ENCODE data around the gene KLHDC4.
"Not testable (repeated sequence)": the region's sequence is repeated elsewhere in the genome, so short reads cannot be mapped to it uniquely, and the experiment has no call there.

KLHDC4 gene

DNA sequence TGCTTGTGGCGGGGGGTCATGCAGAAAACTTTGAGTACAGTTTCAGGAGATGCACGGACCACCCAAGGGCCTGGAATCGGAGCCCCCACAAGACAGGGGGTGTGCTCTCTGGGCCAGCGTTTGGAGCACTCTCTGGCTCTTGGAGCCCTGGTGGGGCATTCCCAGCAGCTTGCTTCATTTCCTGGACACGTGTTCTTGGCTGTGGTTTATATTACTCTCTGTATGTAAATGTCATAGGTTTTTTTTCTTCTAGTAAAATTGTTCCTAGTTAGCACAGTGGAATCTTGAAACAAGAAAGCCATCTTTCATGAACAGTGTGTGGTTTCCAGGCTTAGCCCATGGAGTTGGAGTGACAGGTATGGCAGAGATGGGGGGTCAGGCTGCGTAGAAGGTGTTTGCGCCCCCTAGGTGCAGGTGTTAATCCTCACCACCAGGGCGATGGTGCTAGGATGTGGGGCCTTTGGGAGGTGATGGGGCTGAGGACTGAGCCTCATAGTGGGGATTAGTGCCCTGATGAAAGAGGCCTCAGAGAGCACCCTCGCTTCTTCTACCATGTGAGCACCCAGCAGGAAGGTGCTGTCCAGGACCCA, 83.7 kb downstream of the KLHDC4 start:
- peak in 1 of 2 donors; percentile 48 for ATAC-seq

DNA sequence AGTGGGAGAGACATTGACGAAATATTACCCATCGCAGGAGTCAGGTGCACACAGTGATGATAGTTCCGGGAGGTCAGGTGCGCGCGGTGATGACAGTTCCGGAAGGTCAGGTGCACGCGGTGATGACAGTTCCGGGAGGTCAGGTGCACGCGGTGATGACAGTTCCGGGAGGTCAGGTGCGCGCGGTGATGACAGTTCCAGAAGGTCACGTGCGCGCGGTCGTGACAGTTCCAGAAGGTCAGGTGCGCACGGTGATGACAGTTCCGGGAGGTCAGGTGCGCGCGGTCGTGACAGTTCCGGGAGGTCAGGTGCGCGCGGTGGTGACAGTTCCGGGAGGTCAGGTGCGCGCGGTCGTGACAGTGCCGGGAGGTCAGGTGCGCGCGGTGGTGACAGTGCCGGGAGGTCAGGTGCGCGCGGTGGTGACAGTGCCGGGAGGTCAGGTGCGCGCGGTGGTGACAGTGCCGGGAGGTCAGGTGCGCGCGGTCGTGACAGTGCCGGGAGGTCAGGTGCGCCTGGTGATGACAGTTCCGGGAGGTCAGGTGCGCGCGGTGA, 84.7 kb downstream of the KLHDC4 start:
- ATAC-seq, result not testable (repeated sequence)

DNA sequence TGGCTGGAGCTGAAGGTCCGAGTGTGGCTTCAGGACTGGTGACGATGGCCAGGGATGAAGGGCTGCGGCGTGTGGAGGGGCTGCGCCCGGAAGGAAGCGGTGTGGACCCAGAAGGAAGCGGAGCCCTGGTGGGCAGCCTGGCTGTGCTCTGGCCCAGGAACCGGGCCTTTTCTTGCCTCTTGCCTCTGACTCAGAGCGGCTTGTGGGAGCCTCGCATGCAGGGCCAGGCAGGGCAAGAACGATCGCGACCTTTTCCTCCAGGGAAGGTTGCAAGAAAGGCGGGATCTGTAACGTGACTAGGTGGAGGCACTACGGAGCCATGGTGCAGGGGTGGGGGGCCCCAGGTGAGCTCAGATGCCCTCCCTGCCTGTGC, 85.5 kb downstream of the KLHDC4 start:
- ATAC-seq, result no peak

DNA sequence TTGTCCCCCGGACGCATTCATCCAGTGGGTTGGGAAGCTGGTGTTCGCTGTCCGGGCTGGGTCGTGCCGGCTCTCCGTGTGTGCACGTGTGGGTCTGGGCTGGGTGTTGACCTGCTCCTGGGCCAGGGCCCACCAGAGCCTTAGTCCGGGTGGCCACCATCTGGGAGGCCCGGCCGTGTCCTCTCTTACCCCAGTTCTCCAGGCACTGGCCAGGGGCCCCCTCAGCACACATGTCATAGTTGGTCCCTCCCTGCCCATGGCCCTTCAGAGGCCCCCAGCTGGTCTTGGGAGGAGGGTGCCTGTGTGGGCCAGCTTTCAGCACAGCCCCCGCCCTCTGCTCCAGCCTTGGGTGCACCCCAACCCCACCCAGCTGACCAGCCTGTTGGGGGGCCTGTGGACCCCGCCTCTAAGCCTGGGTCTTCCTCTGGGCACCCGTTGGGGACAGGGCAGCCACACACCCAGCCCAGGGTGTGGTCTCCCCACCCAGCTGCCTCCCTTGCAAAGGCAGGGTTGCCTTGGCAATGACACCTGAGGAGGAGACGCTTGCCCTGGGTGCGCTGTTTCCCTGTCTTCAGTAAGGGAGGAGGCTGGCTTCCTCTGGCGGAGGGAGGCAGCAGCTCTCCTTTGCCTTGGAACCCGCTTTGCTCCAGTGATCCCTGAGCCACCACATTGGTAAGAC, 86.1 kb downstream of the KLHDC4 start:
- ATAC-seq, result no peak

DNA sequence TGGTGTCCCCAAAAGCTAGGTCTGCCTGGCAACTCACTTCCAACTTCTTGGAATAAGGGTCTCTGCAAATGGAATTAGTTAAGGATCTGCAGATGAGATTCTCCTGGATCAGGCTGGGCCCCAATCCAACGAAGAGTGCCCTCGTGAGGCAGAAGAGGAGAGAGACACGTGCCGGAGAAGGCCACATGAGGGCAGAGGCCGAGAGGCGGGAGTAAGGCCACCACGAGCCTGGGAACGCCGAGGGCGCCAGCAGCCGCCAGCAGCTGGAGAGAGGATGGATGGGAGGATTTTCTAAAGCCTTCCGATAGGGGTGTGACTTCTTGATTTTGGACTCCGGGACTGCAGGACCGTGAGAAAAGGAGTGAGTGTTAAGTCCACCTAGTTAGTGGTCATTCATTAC, 87.2 kb downstream of the KLHDC4 start:
- no peak for ATAC-seq

DNA sequence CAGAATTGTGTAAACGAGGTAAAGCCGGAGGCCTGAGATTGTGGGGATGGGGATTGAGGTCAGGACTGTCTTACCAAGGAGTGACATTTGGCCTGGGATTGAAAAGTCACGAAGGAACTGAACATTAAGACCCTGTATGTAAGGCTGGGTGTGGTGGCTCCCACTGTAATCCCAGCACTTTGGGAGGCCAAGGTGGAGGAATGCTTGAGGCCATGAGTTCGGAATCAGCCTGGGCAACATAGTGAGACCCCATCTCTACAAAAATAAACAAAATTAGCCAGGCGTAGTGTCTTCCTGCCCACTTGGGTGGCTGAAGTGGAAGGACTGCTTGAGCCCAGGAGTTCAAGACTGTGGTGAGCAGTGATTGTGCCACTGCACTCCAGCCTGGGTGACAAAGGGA, 88.0 kb downstream of the KLHDC4 start:
- ATAC-seq, result no peak

DNA sequence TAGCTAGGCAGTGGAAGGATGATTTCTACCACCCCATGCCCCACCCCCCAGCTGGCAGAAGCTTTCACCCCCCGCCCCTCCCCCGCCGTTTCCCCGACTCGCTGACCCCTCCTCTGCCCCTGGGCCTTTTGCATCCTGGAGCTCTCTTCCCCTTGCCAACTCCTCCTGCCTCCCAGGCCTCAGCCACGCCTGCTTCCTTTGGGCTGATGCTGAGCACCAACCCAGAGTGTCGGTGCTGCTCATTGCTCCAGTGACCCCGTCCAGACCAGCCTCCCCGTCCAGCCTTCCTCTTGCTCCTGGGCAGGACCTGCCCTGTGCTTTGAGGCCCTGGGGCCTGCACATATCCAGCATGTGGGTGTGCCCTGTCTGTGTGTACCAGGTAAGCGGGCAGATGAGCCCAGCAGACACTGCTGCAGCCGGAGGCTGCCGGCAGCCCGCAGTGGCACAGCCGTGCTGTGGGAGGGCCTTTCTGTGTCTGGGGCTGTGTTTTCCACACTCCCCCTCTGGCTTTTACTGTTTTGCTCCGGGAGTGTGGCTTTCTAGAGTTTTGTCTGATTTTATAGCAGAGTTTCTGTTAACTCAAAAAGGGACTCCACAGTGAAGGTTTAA, 90.6 kb downstream of the KLHDC4 start:
- no peak for ATAC-seq

DNA sequence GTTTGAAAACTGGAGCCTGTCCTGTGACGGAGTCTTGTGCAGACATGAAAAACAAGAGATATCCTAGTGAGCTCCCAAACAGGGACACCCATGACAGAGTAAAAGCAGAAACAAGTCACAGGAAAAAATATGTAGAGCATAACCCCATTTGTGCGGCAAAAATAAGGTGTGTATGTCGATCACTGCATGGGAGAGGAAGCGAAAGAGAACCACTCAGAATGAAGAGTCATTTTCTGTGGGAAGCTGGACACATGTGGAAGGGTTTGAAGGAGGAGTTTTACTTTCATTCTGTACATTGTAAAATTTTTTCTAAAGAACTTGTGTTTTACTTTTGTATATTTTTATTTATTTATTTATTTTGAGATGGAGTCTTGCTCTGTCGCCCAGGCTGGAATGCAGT, 91.4 kb downstream of the KLHDC4 start:
- ATAC-seq, result peak in 1 of 2 donors; percentile 38

DNA sequence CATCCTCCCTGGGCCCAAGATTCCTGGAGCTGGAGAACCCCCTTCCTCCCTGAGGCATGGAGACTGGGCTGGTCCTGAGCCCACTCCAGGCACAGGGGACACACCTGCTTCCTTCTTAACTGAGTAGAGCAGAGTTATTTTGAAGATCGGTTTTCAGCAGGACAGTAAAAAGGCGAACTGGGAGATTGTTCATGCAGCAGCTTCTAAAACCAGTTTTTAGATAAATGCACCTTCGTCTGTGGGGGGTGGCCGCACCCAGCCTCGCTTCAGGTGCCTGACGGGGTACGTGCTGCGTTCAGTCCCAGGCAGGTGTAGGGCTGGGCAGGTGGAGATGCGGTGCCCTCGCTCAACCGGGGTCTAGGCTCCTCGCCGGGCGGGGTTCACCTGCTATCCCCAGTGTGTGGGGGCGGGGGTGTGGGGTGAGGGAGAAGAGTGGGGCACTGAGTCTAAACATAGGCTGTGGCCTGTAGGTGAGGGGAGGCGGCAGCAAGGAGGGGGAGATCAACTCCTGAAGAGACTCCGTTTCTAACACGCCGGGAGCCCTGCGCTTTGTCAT, 94.0 kb downstream of the KLHDC4 start:
- ATAC-seq, result no peak

DNA sequence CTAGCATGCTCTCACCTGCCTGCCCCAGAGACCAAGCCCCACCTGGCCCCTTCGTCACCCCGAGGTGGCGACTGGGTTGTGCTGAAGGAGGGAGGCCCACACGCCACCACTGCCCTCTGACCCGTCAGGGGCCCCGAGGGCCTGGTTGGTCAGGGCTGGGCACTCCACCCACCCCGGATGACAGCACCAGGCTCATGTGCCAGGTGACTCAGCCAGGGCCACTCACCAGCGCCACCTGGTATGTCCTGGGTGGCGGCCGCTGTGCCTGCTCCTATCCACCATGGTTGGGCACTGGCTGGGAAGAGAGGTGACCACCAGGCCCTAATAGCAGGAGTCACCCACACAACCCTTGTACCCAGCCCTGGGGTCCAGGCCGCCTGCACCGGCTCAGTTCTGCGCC, 94.6 kb downstream of the KLHDC4 start:
- ATAC-seq, result no peak

DNA sequence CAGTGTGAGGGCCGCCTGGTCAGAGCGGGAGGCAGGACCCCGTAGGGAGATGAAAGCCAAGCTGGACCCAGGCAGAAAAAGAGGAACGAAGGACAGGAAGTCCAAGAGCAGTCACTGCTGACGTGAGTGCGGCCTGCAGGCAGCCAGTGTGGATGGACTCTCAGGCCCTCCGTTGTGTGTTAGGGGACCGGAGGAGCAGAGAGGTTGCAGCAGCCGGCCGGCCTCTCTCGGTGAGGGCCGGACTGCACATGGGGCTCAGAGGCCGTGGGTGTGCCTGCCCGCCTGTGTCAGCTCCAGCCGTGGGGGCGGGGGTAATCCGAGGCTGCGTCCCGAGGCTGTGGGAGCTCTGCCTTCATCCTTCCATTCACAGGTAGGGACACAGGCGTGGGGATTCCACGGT, 96.1 kb downstream of the KLHDC4 start:
- ATAC-seq, result no peak

DNA sequence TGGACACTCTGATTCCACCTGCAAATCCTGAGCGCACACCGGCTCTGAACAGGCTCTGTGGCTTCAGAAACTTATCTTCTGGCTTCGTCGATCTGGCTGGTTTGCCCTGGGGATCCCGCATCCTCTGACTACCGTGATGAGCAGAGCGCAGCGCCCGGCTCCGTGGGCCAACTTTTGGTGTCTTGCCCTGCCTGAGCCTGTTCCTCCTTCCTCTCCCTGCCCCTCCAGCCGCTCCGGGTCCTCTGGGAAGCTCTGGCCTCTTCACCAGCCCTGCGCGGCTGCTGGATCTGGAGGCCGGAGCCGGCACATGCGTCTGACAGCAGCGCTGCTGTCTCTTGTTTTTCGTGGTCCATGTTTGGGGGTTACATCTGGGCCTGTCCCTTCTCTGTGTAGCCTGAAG, 97.8 kb downstream of the KLHDC4 start:
- no peak for ATAC-seq

DNA sequence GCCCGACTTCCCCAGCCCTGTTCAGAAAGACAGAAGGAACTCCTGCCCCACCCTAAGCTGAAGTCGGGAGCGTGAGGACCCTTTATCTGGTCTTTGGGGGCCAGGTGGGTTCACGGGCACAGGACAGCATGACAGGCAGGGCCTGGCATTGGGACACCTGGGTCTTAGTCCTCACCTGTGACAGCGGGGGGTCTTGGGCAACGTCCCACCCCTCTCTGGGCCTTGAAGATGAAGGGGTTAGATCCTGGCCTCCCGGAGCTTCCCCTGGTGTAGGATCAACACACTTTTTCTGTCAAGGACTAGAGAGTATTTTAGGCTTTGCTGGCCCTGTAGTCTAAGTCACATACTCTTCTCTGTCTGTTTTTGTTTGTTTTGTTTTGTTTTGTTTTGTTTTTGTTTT, 98.3 kb downstream of the KLHDC4 start:
- ATAC-seq, result no peak

DNA sequence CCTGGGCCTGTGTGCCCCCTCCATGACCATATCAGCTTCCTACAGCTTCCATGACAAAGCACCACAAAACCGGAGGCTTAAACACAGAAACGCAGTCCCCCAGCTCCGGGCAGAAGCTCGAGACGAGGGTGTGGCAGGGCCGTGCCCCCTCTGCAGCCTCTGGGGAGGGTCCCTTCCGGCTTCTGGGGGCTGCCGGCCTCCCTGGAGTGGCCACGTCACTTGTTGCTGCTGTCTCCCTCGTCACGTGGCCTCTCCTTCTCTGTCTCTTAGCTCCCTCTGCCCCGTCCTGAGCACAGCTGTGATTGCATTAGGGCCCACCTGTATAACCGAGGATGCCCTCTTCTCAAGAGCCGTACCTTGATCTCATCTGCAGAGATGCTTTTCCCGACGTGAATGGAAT, 98.9 kb downstream of the KLHDC4 start:
- no peak for ATAC-seq

DNA sequence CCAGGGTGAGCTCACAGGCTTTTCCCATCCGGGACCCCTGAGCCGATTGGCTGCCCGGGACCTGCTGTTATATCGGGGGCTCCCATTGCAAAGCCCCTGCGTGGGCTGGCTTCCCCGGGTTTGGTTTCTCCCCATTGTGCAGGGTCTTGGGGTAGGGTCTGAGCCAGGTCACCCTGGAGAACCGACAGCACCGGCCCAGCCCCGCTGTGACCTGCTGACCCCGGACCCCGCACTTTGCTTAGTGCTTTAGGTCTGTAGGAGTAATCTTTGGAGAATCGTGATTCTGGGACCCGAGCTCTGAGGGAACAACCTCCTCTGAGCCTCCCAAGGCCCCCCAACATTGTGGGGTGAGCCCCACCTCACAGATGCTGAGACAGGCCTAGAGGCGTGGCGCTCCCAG, 100.6 kb downstream of the KLHDC4 start:
- no peak for ATAC-seq

DNA sequence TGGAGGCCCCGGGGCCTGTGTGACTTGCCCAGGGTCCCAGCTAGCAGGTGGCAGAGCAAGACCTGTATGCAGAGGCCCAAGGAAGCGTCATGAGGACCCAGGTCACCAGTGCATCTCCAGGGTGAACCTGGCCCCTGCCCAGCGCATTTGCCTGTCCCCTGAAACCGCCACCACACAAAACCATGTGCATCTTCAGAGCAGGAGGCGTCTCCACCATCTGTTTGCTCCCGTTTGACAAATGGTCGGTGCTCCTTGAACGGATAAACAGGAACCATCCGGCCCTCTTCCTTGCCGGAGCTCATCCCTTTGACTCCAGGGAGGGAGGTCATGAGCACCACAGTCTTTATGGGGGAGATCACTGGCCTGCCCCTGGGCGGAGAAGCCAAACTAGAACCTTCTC, 101.0 kb downstream of the KLHDC4 start:
- ATAC-seq, result no peak

DNA sequence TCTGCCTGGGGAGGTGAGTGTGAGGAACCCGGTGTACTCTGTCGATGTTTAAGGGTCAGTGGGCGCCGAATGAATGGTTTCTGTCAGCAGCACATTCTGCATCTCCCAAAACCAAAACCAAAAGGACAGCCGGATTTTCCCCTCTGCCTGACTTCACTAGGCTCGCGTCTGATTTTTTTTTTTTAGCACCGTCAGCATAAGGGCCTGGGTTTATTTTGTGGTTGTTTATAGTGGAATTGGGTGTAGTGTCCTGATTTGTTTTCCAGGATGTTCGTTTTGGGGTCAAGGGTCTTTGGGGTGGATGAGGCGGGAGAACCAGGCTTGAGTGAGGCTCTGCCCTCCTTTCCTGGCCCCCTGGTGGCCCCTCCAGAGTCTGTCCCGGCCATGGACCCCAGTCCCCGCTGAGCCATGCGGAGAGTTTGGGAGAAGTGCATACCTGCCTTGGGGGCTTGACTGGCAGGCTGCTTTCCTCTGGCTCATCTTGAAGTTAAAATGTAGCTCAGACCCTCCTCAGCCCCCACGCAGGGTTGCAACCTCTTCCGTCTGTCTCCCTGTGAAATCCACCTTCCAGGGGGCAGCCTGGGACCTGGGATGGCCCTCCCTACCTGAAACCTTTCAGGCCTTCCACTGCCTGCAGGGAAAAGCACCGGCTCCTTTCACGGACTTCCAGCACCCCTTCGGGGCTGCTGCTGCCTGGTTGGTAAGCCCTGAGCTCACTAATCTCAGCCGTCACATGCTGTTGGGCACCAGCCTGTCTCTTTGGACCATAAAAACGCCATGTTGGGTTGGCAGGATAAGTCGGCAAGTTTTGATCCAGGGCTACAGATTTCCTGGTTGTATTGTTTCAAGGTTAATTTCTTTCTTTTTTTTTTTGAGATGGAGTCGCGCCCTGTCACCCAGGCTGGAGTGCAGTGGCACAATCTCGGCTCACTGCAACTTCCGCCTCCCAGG, 103.3 kb downstream of the KLHDC4 start:
- ATAC-seq, result no peak

DNA sequence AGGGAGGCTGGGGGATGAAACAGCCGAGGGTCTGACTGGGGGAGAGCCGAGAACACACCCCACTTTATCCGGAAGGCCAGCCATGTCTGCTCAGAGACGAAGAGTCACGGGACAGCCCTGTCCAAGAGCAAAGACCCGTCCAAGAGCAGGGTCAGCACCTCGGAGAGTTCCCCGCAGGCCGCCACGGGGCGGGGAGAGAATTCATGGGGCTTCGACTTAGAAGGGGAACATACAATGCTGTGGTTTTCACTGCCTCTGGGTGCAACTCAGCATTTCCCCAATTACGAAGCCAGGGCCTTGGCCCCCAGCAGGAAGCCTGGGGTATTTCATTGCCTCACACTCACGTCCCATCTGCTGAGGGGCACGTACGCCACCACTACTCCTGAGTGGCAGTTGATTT, 104.2 kb downstream of the KLHDC4 start:
- peak; percentile 25 to 33 for ATAC-seq

DNA sequence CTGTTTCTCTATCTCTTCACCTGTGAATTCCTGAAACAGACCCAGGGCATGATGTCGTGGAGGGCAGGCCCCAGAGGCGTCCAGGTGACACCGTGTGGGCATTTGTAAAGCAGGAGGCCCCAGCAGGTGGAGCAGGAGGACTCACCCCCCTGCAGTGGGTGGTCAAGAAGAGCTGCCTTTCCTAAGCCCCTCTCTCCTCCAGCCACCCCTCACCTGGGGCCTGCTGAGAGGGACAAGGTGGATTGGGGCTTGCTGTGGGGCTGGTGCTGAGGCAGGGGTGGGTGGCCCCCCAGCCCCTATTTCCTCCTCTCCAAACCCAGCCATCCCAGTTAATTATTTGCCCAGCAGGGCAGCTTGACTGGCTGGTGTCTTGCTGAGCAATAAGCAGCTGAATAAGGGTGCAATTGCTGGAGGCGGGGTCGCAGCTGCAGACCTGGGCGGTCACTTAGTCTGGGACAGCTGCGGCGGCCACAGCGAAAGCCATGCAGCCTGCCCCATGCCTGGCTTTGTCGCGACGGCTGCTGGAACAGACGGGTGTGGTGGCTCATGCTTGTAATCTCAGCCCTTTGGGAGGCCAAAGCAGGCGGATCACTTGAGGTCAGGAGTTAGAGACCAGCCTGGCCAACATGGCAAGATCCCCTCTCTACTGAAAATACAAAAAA, 107.1 kb downstream of the KLHDC4 start:
- ATAC-seq, result no peak
